ENCODE data around the gene TMEM154.

TMEM154 gene

GRCh38 chr4:152620218-152620617 is 59.6 kb downstream of the TMEM154 start:
- ATAC-seq = no peak
- no peak for TF ChIP-seq ZC3H10 (CRISPR knock-in tag; IDR thresholded peaks at IDR 0.05)
- TF ChIP-seq ZNF70 (CRISPR knock-in tag; IDR thresholded peaks at IDR 0.05) = no peak
- TF ChIP-seq PATZ1 (CRISPR knock-in tag; IDR thresholded peaks at IDR 0.05; ENCODE audit: borderline replicate concordance) = no peak
- no peak for TF ChIP-seq TOX (CRISPR knock-in tag; IDR thresholded peaks at IDR 0.05; ENCODE audit: borderline replicate concordance)
- no peak for TF ChIP-seq ZFP30 (CRISPR knock-in tag; IDR thresholded peaks at IDR 0.05)
- TF ChIP-seq PPARA (CRISPR knock-in tag; IDR thresholded peaks at IDR 0.05; ENCODE audit: borderline replicate concordance) = no peak
- TF ChIP-seq ISL1 (CRISPR knock-in tag; IDR thresholded peaks at IDR 0.05) = no peak
- TF ChIP-seq CSRNP3 (CRISPR knock-in tag; IDR thresholded peaks at IDR 0.05) = no peak
- TF ChIP-seq CREB5 (CRISPR knock-in tag; IDR thresholded peaks at IDR 0.05; ENCODE audit: low read depth) = no peak
- no peak for TF ChIP-seq ZNF565 (CRISPR knock-in tag; conservative IDR thresholded peaks at IDR 0.05; ENCODE audit: low read depth)
- no peak for TF ChIP-seq ZNF8 (CRISPR knock-in tag; IDR thresholded peaks at IDR 0.05)
- no peak for TF ChIP-seq CSDC2 (CRISPR knock-in tag; IDR thresholded peaks at IDR 0.05)

GRCh38 chr4:152619556-152619955 is 60.2 kb downstream of the TMEM154 start:
- TF ChIP-seq ZNF565 (CRISPR knock-in tag; conservative IDR thresholded peaks at IDR 0.05; ENCODE audit: low read depth) (no peak), ESRRG (CRISPR knock-in tag; IDR thresholded peaks at IDR 0.05) (no peak), ZNF70 (CRISPR knock-in tag; IDR thresholded peaks at IDR 0.05) (no peak), BACH2 (CRISPR knock-in tag; IDR thresholded peaks at IDR 0.05; ENCODE audit: borderline replicate concordance) (no peak), TCF4 (CRISPR knock-in tag; IDR thresholded peaks at IDR 0.05; ENCODE audit: borderline replicate concordance) (no peak), POU6F1 (CRISPR knock-in tag; IDR thresholded peaks at IDR 0.05; ENCODE audit: borderline replicate concordance, low read depth) (no peak), CSDC2 (CRISPR knock-in tag; IDR thresholded peaks at IDR 0.05) (no peak), RARB (CRISPR knock-in tag; IDR thresholded peaks at IDR 0.05) (no peak), ZFP30 (CRISPR knock-in tag; IDR thresholded peaks at IDR 0.05) (no peak)
- no peak for ATAC-seq

- no peak for ATAC-seq
- TF ChIP-seq ARNTL (CRISPR knock-in tag; IDR thresholded peaks at IDR 0.05; ENCODE audit: borderline replicate concordance, low read depth) (no peak), POU6F1 (CRISPR knock-in tag; IDR thresholded peaks at IDR 0.05; ENCODE audit: borderline replicate concordance, low read depth) (no peak), RARB (CRISPR knock-in tag; IDR thresholded peaks at IDR 0.05) (no peak), CSRNP3 (CRISPR knock-in tag; IDR thresholded peaks at IDR 0.05) (no peak), OSR1 (CRISPR knock-in tag; IDR thresholded peaks at IDR 0.05) (no peak), ZNF565 (CRISPR knock-in tag; conservative IDR thresholded peaks at IDR 0.05; ENCODE audit: low read depth) (no peak), ZFP3 (CRISPR knock-in tag; IDR thresholded peaks at IDR 0.05) (no peak), SNAI2 (CRISPR knock-in tag; IDR thresholded peaks at IDR 0.05) (no peak), ISL1 (CRISPR knock-in tag; IDR thresholded peaks at IDR 0.05) (no peak), TCF4 (CRISPR knock-in tag; IDR thresholded peaks at IDR 0.05; ENCODE audit: borderline replicate concordance) (no peak), PPARA (CRISPR knock-in tag; IDR thresholded peaks at IDR 0.05; ENCODE audit: borderline replicate concordance) (no peak), CSDC2 (CRISPR knock-in tag; IDR thresholded peaks at IDR 0.05) (no peak), PATZ1 (CRISPR knock-in tag; IDR thresholded peaks at IDR 0.05; ENCODE audit: borderline replicate concordance) (no peak), ZC3H10 (CRISPR knock-in tag; IDR thresholded peaks at IDR 0.05) (no peak), TSHZ2 (CRISPR knock-in tag; IDR thresholded peaks at IDR 0.05) (no peak), ZNF8 (CRISPR knock-in tag; IDR thresholded peaks at IDR 0.05) (no peak)
Observed at GRCh38 chr4:152618971-152619370, 60.8 kb downstream of the TMEM154 start.
